EH (cell line): ENCODE results near the gene TSPAN10.

Experiments used
- DNase-seq: peaks from one replicate; pipeline ENCODE4 v3.0.0-alpha.2; 2015; ENCODE audit warnings: low read depth

Gene TSPAN10

GRCh38 chr17:81662002-81662401 is 25.0 kb downstream of the TSPAN10 start:
- DNase-seq: no peak

DNA sequence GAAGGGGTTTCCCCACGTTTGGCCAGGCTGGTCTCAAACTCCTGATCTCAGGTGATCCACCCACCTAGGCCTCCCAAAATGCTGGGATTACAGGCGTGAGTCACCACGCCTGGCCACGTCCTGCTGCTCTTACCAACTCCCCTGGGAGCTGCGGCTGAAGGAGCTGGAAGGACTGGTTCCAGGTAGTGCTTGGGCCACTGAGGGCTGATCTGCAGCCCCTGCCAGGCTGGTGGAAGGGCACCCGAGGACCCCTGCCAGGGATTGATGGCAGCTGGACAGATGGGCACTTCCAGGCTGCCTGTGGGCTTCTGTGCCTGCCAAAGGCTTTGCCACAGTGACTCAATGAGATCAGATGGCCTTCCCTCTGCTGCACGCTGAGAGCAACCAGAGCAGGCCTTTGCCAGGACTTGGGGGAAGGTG is 27.1 kb downstream of the TSPAN10 start:
- DNase-seq: no peak

GRCh38 chr17:81665205-81666091 is 28.5 kb downstream of the TSPAN10 start:
- DNase-seq: peak; percentile 23

DNA sequence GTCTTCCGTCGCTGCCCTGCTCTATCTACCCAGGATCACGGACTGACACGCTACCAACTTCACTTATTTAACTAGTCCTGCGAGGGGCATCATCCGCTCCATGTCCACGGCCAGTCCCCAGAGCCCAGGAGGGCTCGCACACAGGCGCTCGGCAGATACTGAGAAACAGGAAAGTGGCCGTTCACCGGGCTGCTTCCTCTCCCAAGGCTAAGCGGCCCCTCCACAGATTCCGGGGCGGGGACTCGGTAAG is 29.0 kb downstream of the TSPAN10 start:
- DNase-seq: no peak

GRCh38 chr17:81666342-81667191 is 29.6 kb downstream of the TSPAN10 start, which contains the start of the genes CCDC137 and OXLD1:
CCDC137 (plus strand) TSS chr17:81666737; CDS start chr17:81666767, 30 bp downstream.
OXLD1 (minus strand) TSS chr17:81666605; CDS start chr17:81666577, 28 bp downstream.
- peak; percentile 97 for DNase-seq

- no peak for DNase-seq
These were observed 30.8 kb downstream of the TSPAN10 start for GRCh38 chr17:81667754-81668153.

GRCh38 chr17:81672504-81672903 is 35.5 kb downstream of the TSPAN10 start:
- DNase-seq: no peak

DNA sequence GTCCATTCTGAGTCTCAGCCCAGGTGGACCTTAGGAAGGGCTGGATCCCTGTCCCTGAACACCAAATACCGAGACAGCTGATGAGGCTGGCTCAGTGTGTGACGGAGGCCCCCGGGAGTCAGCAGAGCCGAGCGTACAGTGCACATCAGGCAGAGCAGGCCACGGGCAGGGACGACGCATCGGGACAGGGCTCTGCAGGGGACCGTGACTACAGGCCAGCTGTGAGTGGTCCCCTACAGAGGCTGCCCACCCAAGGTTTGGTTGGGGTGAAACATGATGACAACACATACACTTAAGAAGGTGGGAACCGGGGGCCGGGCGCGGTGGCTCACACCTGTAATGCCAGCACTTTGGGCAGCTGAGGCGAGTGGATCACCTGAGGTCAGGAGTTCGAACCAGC is 36.0 kb downstream of the TSPAN10 start:
- no peak for DNase-seq

GRCh38 chr17:81673561-81674258 is 36.7 kb downstream of the TSPAN10 start:
- no peak for DNase-seq

DNA sequence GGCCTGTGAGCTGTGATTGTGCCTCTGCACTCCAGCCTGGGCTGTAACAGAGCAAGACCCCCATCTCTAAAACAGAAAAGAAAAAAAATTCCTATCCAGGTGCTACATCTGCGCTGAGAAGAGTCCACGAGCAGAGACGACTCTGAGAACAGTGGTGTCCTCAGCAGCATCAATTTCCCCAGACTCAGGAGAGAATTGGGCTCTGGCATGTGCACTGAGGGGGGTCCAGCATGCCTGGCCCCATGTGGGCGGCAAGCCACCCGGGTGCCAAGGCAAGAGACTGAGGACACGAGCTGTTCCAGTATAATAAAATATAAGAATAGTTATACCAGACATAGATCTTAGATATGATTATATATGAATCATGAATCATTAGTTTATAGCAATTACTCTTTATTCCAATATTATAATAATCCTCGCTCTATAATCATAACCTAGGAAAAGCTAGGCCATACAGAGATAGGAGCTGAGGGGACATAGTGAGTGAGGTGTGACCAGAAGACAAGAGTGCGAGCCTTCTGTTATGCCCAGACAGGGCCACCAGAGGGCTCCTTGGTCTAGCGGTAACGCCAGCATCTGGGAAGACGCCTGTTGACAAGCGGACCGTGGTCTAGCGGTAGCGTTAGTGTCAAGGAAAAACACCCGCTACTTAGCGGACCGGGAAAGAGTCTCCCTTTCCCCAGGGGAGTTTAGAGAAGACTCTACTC is 38.7 kb downstream of the TSPAN10 start:
- DNase-seq: peak; percentile 51

- no peak for DNase-seq
These were observed 39.9 kb downstream of the TSPAN10 start for GRCh38 chr17:81676906-81677305.

GRCh38 chr17:81680150-81680549 is 43.2 kb downstream of the TSPAN10 start:
- no peak for DNase-seq

DNA sequence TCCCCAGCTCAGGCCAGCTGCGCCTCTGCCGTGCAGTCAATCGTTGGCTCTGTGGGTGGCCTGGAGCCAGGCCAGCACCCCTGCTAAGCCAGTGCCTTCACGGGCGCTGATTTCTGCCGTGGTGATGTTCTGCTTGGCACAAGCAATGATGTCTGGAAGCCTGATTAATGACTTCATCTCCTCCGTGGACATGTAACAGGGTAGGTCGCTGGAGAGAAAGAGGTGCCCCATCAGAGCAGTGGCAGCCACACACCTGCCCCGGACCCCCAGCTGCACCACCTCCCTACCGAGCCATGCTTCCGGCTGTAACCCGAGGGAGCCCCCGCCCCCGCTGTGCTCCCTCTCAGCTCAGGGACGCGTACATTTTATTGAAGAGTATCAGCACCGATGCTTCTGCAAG is 44.7 kb downstream of the TSPAN10 start:
- no peak for DNase-seq

DNA sequence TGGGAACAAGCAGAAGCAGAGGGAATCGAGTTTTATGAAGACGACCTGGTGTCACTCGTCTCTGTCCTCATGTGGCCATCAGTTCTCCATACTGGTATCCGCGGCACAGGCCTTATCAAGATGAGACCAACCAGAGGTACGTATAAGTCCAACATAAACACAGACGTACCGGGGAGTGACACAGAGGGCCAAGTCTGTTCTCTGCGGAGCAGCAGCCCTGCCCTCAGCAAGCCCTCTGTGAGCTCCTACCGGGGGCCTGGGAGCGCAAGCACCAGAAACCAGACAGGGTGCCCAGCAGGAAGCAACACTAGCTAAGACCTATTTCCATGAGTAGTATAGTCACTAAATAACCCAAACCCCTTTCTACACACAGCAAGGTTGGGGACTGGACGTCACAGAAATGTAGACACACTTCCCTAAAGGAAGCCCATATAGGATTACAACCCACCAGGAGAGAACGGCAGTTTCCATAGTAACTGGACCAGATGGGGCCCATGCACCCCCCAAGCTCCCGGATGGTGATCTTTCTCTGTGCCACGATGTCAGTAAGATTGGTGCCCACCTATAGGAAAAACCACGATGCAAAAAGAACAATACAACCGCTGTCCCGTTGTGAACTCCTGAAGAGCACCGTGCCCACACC is 45.7 kb downstream of the TSPAN10 start:
- peak; percentile 18 for DNase-seq

GRCh38 chr17:81683208-81683583 is 46.2 kb downstream of the TSPAN10 start:
- no peak for DNase-seq

DNA sequence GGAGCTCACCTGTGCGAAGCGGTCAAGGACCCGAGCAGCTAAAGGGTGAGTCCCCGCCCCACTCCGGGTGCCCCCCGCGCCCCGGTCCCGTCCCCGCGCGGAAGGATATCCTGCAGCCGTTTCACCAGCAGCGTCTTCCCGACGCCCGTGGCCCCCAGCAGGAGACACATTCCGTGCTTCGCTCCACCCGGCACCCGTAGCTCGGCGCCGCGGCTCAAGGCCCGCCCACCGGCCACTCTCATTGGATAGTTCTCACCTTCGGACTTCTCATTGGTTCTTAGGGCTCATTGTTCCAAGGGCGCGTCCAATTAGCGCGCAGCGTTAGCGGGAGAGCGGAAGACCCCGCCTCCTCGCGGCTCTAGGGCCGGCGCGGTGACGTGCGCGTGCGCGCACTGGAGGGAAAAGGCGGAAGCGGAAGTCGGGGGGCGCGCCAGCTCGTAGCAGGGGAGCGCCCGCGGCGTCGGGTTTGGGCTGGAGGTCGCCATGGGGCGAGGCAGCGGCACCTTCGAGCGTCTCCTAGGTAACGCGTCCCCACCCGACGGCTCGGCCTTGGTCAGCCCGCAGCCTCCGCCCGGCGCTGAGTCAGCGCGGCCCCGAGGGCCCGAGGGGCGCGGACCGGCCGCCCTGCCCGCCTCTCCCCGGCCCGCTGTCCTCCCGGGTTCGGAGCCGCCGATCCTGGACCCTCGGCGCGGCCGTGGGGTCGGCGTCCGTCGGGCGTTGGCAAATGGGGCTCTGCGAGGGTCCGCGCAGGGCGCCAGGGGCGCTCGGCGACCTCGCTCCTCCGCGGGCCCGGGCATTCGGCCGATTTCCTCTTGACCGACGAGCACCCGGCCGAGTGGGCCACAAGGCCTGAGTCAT is 46.8 kb downstream of the TSPAN10 start, which contains the start of the genes ARL16 and HGS:
Gene ARL16, minus strand, starts transcription at position 214 of the 858 bp plus-strand sequence. Its CDS starts 44 bp downstream, at position 170.
Gene HGS, plus strand, starts transcription at position 428 of the 858 bp plus-strand sequence. Its CDS starts 56 bp downstream, at position 484.
- DNase-seq: peak; percentile 98

DNA sequence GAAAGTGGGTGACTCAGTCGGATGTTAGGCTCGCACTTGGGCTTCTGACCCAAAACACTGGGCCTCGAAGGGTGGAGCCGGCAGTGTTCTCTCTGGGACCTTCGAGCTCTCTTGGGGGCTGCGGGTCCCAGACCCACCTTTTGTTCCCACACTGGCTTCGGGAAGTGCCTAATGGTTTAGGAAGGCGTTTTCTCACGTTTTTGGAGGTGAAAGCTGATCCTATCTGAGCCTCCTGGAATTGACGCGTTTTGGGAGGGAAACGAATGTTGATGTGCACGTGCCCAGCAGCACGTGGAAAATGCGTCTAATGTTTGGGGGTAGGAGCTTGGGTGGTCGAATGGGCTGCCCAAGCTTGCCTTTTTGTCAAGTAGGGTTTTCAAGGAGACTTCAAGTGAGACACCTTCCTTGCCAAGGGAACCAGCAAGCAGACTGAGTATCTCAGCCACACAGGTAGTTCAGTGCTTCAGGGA is 47.5 kb downstream of the TSPAN10 start:
- DNase-seq: no peak

GRCh38 chr17:81685108-81685507 is 48.1 kb downstream of the TSPAN10 start:
- DNase-seq: peak; percentile 74

GRCh38 chr17:81686614-81687013 is 49.6 kb downstream of the TSPAN10 start:
- no peak for DNase-seq
